Liver (tissue), 9 donors: ENCODE measurements around the gene USP5. TPM values are rescaled to one million over a fixed set of nuclear protein-coding genes. Genes with fewer than 3 reads are reported as not detected.

ENCODE experiments used
- DNase-seq: peaks from one replicate; pipeline ENCODE4 v3.0.0-alpha.2; 2017; ENCODE audit warnings: low spot score
- H3K27ac ChIP-seq, 2 donors: one replicate each; pipeline ENCODE4 v1.7.0; 2013; ENCODE audit warnings: inconsistent platforms in 2 of 2, low read length in 2 of 2, control low read depth in 1 of 2, low read depth in 1 of 2, mild to moderate bottlenecking in 1 of 2
- H3K27me3 ChIP-seq, 4 donors: one replicate each; pipeline versions ENCODE4 v1.6.1 to v1.7.0; 2013; ENCODE audit warnings: low read length in 3 of 4, inconsistent platforms in 1 of 4, mild to moderate bottlenecking in 1 of 4, moderate library complexity in 1 of 4; ENCODE audit not compliant: control insufficient read depth in 4 of 4, insufficient read depth in 4 of 4
- H3K36me3 ChIP-seq, 4 donors: one replicate each; pipeline versions ENCODE4 v1.6.1 to v1.7.0; 2013; ENCODE audit warnings: low read length in 3 of 4, mild to moderate bottlenecking in 3 of 4, low read depth in 1 of 4, moderate library complexity in 1 of 4; ENCODE audit not compliant: control insufficient read depth in 4 of 4, insufficient read depth in 3 of 4
- H3K4me1 ChIP-seq, 4 donors: one replicate each; pipeline versions ENCODE4 v1.6.1 to v1.7.0; 2013; ENCODE audit warnings: low read length in 3 of 4, mild to moderate bottlenecking in 3 of 4, moderate library complexity in 1 of 4; ENCODE audit not compliant: control insufficient read depth in 4 of 4, insufficient read depth in 4 of 4
- H3K4me3 ChIP-seq, 3 donors: one replicate each; pipeline versions ENCODE4 v1.6.1 to v1.7.0; 2013; ENCODE audit warnings: low read length in 3 of 3, control low read depth in 1 of 3, low read depth in 1 of 3, mild to moderate bottlenecking in 1 of 3
- H3K9ac ChIP-seq, 2 donors: one replicate each; pipeline ENCODE4 v1.7.0; 2013; ENCODE audit warnings: low read length in 2 of 2, mild to moderate bottlenecking in 2 of 2, moderate library complexity in 2 of 2, control low read depth in 1 of 2, low read depth in 1 of 2
- H3K9me3 ChIP-seq, 4 donors: one replicate each; pipeline versions ENCODE4 v1.6.1 to v1.7.0; 2013; ENCODE audit warnings: low read length in 3 of 4; ENCODE audit not compliant: control insufficient read depth in 4 of 4
- EGR1 ChIP-seq, 2 donors: IDR thresholded peaks; 2 replicates each; pipeline ENCODE4 v1.6.1; 2016 to 2018; ENCODE audit warnings: antibody characterized with exemption in 2 of 2, low read depth in 2 of 2
- FOXA1 ChIP-seq: IDR thresholded peaks from 2 replicates; pipeline ENCODE4 v1.6.1; 2016; ENCODE audit warnings: antibody characterized with exemption
- FOXA2 ChIP-seq: IDR thresholded peaks from 2 replicates; pipeline ENCODE4 v1.6.1; 2016; ENCODE audit warnings: antibody characterized with exemption
- GABPA ChIP-seq, 2 donors: IDR thresholded peaks in 1 of 2; conservative IDR thresholded peaks in 1 of 2; 2 replicates each; pipeline ENCODE4 v1.6.1; 2016; ENCODE audit warnings: antibody characterized with exemption in 2 of 2, mild to moderate bottlenecking in 1 of 2, moderate library complexity in 1 of 2
- HNF4A ChIP-seq, 2 donors: conservative IDR thresholded peaks; 2 replicates each; pipeline ENCODE4 v1.6.1; 2016; ENCODE audit warnings: antibody characterized with exemption in 2 of 2, mild to moderate bottlenecking in 2 of 2
- HNF4G ChIP-seq: IDR thresholded peaks from 2 replicates; pipeline ENCODE4 v1.6.1; 2016; ENCODE audit warnings: antibody characterized with exemption
- JUND ChIP-seq, 2 donors: IDR thresholded peaks; 2 replicates each; pipeline ENCODE4 v1.6.1; 2016; ENCODE audit warnings: antibody characterized with exemption in 2 of 2
- NR2F2 ChIP-seq: IDR thresholded peaks from 2 replicates; pipeline ENCODE4 v1.6.1; 2016; ENCODE audit warnings: antibody characterized with exemption
- RAD21 ChIP-seq, 2 donors: IDR thresholded peaks; 2 replicates each; pipeline ENCODE4 v1.6.1; 2016; ENCODE audit warnings: antibody characterized with exemption in 2 of 2, mild to moderate bottlenecking in 2 of 2
- RXRA ChIP-seq, 2 donors: IDR thresholded peaks; 2 replicates each; pipeline ENCODE4 v1.6.1; 2017 to 2018; ENCODE audit warnings: antibody characterized with exemption in 2 of 2, mild to moderate bottlenecking in 1 of 2
- SP1 ChIP-seq: IDR thresholded peaks from 2 replicates; pipeline ENCODE4 v1.6.1; 2018; ENCODE audit warnings: antibody characterized with exemption, mild to moderate bottlenecking
- TAF1 ChIP-seq: conservative IDR thresholded peaks from 2 replicates; pipeline ENCODE4 v1.6.1; 2016; ENCODE audit warnings: antibody characterized with exemption, mild to moderate bottlenecking
- YY1 ChIP-seq: IDR thresholded peaks from 2 replicates; pipeline ENCODE4 v1.6.1; 2016; ENCODE audit warnings: antibody characterized with exemption, mild to moderate bottlenecking
- WGBS: extraction: QIAGEN DNeasy Blood & Tissue Kit; methylation state at CpG from one replicate; pipeline ENCODE4 v1.1.7; 2013; 5-methylcytosine and 5-hydroxymethylcytosine counted together
- polyA plus RNA-seq, 2 donors: library from polyadenylated mRNA; stranded (reverse) in 1 of 2; unstranded in 1 of 2; fragments of 200-250 nt in 1 of 2; fragments of >200 nt in 1 of 2; fragmentation: Nextera tagmentation in 1 of 2; extraction: Ambion mirVana in 1 of 2; gene quantifications; one replicate each; pipeline versions ENCODE4 v1.2.1 to v1.2.3, GENCODE V29; 2013 to 2015
- total RNA-seq, 2 donors: library from RNA; depleted of rRNA; stranded (reverse); fragments of >200 nt; gene quantifications; one replicate each; pipeline ENCODE4 v1.2.3, GENCODE V29; 2014
- TF ChIP-seq, protein P1 (sequence below): fragments of 150-350 bp; IDR thresholded peaks from 2 replicates; pipeline ENCODE4 v1.5.1; 2017; ENCODE audit warnings: improper control_type of control experiment, low read depth, low read length; ENCODE audit not compliant: missing input control
- TF ChIP-seq, protein P2 (sequence below): IDR thresholded peaks from 2 replicates; pipeline ENCODE4 v1.6.1; 2016; ENCODE audit warnings: antibody characterized with exemption
- TF ChIP-seq, protein P3 (sequence below): IDR thresholded peaks from 2 replicates; pipeline ENCODE4 v1.6.1; 2016; ENCODE audit warnings: antibody characterized with exemption, mild to moderate bottlenecking
- TF ChIP-seq, protein P4 (sequence below): IDR thresholded peaks from 2 replicates; pipeline ENCODE4 v1.6.1; 2016; ENCODE audit warnings: antibody characterized with exemption
- TF ChIP-seq, protein P5 (sequence below): IDR thresholded peaks from 2 replicates; pipeline ENCODE4 v1.6.1; 2016; ENCODE audit warnings: antibody characterized with exemption
- donor health status: healthy.
- donor health status: healthy.
- donor health status: healthy.
- donor health status: healthy.
- donor health status: healthy.

USP5 gene
- total and polyA plus RNA-seq, 4 donors = 15.2 to 41.0 (median 35.7) TPM

DNA sequence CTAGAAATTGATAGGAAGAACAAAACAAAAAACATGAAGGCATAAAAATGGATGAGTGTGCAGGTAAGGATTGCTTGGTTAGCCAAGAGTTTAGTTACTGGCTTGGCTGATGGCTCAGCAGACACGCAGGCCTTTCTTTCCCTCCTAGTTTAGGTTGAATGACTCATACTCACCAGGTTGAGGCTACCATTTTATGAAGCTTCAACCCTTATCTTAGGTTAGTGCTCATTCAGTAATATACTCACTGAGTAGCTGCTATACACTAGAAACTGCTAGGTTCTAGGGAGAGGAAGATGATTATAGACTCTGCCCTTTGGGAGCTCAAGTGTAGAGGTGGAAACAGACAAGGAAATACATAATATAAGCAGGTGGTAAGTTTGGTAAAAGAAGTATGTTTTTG, 17.7 kb upstream of the USP5 start:
- no peak for TF ChIP-seq TAF1
- TF ChIP-seq, protein P1, sequence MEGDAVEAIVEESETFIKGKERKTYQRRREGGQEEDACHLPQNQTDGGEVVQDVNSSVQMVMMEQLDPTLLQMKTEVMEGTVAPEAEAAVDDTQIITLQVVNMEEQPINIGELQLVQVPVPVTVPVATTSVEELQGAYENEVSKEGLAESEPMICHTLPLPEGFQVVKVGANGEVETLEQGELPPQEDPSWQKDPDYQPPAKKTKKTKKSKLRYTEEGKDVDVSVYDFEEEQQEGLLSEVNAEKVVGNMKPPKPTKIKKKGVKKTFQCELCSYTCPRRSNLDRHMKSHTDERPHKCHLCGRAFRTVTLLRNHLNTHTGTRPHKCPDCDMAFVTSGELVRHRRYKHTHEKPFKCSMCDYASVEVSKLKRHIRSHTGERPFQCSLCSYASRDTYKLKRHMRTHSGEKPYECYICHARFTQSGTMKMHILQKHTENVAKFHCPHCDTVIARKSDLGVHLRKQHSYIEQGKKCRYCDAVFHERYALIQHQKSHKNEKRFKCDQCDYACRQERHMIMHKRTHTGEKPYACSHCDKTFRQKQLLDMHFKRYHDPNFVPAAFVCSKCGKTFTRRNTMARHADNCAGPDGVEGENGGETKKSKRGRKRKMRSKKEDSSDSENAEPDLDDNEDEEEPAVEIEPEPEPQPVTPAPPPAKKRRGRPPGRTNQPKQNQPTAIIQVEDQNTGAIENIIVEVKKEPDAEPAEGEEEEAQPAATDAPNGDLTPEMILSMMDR = no peak
- TF ChIP-seq RAD21 (IDR thresholded peaks at IDR 0.05) = no peak
- TF ChIP-seq GABPA (IDR thresholded peaks at IDR 0.05 in 1 of 2, conservative IDR thresholded peaks at IDR 0.05 in 1 of 2) = no peak
- no peak for TF ChIP-seq SP1
- no peak for TF ChIP-seq YY1
- TF ChIP-seq, protein P2, sequence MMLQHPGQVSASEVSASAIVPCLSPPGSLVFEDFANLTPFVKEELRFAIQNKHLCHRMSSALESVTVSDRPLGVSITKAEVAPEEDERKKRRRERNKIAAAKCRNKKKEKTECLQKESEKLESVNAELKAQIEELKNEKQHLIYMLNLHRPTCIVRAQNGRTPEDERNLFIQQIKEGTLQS = no peak
- TF ChIP-seq, protein P3, sequence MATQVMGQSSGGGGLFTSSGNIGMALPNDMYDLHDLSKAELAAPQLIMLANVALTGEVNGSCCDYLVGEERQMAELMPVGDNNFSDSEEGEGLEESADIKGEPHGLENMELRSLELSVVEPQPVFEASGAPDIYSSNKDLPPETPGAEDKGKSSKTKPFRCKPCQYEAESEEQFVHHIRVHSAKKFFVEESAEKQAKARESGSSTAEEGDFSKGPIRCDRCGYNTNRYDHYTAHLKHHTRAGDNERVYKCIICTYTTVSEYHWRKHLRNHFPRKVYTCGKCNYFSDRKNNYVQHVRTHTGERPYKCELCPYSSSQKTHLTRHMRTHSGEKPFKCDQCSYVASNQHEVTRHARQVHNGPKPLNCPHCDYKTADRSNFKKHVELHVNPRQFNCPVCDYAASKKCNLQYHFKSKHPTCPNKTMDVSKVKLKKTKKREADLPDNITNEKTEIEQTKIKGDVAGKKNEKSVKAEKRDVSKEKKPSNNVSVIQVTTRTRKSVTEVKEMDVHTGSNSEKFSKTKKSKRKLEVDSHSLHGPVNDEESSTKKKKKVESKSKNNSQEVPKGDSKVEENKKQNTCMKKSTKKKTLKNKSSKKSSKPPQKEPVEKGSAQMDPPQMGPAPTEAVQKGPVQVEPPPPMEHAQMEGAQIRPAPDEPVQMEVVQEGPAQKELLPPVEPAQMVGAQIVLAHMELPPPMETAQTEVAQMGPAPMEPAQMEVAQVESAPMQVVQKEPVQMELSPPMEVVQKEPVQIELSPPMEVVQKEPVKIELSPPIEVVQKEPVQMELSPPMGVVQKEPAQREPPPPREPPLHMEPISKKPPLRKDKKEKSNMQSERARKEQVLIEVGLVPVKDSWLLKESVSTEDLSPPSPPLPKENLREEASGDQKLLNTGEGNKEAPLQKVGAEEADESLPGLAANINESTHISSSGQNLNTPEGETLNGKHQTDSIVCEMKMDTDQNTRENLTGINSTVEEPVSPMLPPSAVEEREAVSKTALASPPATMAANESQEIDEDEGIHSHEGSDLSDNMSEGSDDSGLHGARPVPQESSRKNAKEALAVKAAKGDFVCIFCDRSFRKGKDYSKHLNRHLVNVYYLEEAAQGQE = no peak
- TF ChIP-seq HNF4G = no peak
- TF ChIP-seq JUND (IDR thresholded peaks at IDR 0.05) = no peak
- TF ChIP-seq, protein P4, sequence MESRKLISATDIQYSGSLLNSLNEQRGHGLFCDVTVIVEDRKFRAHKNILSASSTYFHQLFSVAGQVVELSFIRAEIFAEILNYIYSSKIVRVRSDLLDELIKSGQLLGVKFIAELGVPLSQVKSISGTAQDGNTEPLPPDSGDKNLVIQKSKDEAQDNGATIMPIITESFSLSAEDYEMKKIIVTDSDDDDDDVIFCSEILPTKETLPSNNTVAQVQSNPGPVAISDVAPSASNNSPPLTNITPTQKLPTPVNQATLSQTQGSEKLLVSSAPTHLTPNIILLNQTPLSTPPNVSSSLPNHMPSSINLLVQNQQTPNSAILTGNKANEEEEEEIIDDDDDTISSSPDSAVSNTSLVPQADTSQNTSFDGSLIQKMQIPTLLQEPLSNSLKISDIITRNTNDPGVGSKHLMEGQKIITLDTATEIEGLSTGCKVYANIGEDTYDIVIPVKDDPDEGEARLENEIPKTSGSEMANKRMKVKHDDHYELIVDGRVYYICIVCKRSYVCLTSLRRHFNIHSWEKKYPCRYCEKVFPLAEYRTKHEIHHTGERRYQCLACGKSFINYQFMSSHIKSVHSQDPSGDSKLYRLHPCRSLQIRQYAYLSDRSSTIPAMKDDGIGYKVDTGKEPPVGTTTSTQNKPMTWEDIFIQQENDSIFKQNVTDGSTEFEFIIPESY = no peak
- TF ChIP-seq RXRA (IDR thresholded peaks at IDR 0.05) = no peak
- no peak for TF ChIP-seq FOXA1
- TF ChIP-seq FOXA2 = no peak
- no peak for TF ChIP-seq EGR1 (IDR thresholded peaks at IDR 0.05; ENCODE audit: low read depth in 2 of 2)
- no peak for TF ChIP-seq NR2F2
- TF ChIP-seq, protein P5, sequence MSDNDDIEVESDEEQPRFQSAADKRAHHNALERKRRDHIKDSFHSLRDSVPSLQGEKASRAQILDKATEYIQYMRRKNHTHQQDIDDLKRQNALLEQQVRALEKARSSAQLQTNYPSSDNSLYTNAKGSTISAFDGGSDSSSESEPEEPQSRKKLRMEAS = no peak
- Histone ChIP-seq H3K4me1 (peaks cover 1 to 3% (median 2%) of the 10 kb centered on the region in 4 donors), H3K9ac (no peak overlapping the region), H3K9me3 (no peaks in the 10 kb centered on the region), H3K4me3 (no peak overlapping the region), H3K27ac (no peak overlapping the region), H3K36me3 (peaks cover 0 to 2% (median 0%) of the 10 kb centered on the region in 4 donors), H3K27me3 (no peaks in the 10 kb centered on the region)
- no peak for DNase-seq
- 92% methylated on average over 1 of the region's 1 CpG for WGBS

DNA sequence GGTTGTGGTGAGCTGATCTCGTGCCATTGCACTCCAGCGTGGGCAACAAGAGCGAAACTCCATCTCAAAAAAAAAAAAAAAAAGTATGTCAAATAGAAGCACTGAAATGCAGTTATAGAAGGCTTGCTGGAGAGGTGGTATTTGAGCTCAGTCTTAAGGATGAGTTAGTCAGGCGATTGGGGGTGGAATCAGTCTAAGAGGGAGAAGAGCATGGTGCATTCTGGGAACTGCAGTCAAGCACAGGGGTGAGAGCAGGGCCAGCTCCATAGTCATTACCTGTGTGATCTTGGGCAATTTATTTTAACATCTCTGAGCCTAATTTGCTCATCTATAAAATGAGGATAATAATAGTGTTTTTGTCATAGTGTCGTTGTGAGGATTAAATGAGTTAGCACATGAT, 17.1 kb upstream of the USP5 start:
- no peak overlapping the region for H3K27ac ChIP-seq
- no peak for DNase-seq
- no peak overlapping the region for H3K4me3 ChIP-seq
- no peaks in the 10 kb centered on the region for H3K27me3 ChIP-seq
- peaks cover 0 to 2% (median 0%) of the 10 kb centered on the region in 4 donors for H3K36me3 ChIP-seq
- 81% methylated on average over 5 of the region's 5 CpGs for WGBS
- peaks cover 0 to 3% (median under 1%) of the 10 kb centered on the region in 4 donors for H3K4me1 ChIP-seq
- no peak overlapping the region for H3K9ac ChIP-seq
- no peaks in the 10 kb centered on the region for H3K9me3 ChIP-seq
- TF ChIP-seq NR2F2 (no peak), EGR1 (IDR thresholded peaks at IDR 0.05; ENCODE audit: low read depth in 2 of 2) (no peak), RXRA (IDR thresholded peaks at IDR 0.05) (no peak), SP1 (no peak), HNF4G (no peak), JUND (IDR thresholded peaks at IDR 0.05) (no peak), FOXA2 (no peak), FOXA1 (no peak), HNF4A (conservative IDR thresholded peaks at IDR 0.05) (no peak), YY1 (no peak), RAD21 (IDR thresholded peaks at IDR 0.05) (no peak), GABPA (IDR thresholded peaks at IDR 0.05 in 1 of 2, conservative IDR thresholded peaks at IDR 0.05 in 1 of 2) (no peak)
- TF ChIP-seq, protein P3 = no peak
- TF ChIP-seq, protein P4 = no peak
